ENCODE results near the gene TKTL1.

- TF ChIP-seq RAD21 (IDR thresholded peaks at IDR 0.05; ENCODE audit: low read length) (no peak), CTCF (conservative IDR thresholded peaks at IDR 0.05; ENCODE audit: low read depth, low read length) (no peak), CEBPB (IDR thresholded peaks at IDR 0.05; ENCODE audit: low read depth, low read length) (no peak), SMC3 (IDR thresholded peaks at IDR 0.05; ENCODE audit: low read depth, low read length) (no peak), POLR2A (IDR thresholded peaks at IDR 0.05; ENCODE audit: low read depth, low read length) (no peak), RFX5 (IDR thresholded peaks at IDR 0.05; ENCODE audit: low read depth, low read length) (no peak), MXI1 (IDR thresholded peaks at IDR 0.05; ENCODE audit: borderline replicate concordance, low read depth, low read length) (no peak)
These were observed 70.5 kb downstream of the TKTL1 start for GRCh38 chrX:154365997-154366665.
